ENCODE measurements around the gene SRRM4. TPM values are rescaled to one million over a fixed set of nuclear protein-coding genes. Genes with fewer than 3 reads are reported as not detected.

The SRRM4 gene
- polyA plus RNA-seq, 3 donors: not detected

DNA sequence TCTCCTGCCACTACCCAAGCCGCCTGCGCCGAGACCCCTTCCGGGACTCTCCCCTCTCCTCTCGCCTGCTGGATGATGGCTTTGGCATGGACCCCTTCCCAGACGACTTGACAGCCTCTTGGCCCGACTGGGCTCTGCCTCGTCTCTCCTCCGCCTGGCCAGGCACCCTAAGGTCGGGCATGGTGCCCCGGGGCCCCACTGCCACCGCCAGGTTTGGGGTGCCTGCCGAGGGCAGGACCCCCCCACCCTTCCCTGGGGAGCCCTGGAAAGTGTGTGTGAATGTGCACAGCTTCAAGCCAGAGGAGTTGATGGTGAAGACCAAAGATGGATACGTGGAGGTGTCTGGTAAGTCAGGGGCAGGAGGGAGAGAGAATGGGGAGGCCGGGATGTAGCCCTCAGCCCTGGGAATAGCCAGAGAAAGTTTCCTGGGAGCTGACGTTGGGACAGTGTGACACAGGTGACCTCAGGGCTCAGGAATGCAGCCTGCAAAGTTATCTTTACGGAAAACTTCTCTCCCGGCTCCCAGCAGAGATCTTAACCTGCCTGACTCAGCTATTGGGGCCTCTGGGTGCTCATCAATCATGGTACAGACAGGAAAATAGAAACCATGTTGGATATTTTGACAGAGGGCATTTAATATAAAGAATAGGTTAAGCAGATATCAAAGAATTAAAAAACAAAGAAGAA lies 198.1 kb downstream of the SRRM4 start:
- Histone ChIP-seq H3K36me3 (replicated peaks in 1 of 2; ENCODE audit: control insufficient read depth in 1 of 2, insufficient read depth in 2 of 2, low read length in 2 of 2) (no peaks in the 10 kb centered on the region), H4K20me1 (ENCODE audit: insufficient read depth, low read length) (no peaks in the 10 kb centered on the region), H3K4me3 (replicated peaks in 1 of 3; ENCODE audit: low read depth in 2 of 3, low read length in 3 of 3) (no peak overlapping the region), H3K79me2 (ENCODE audit: insufficient read depth, low read length) (no peaks in the 10 kb centered on the region), H3K4me2 (replicated peaks; ENCODE audit: extremely low read depth, low read length, poor library complexity, severe bottlenecking) (no peak overlapping the region), H2AFZ (ENCODE audit: insufficient read depth, low read depth, low read length, poor library complexity, severe bottlenecking) (no peak overlapping the region), H3K9me3 (replicated peaks in 1 of 2; ENCODE audit: control insufficient read depth in 1 of 2, insufficient read depth in 1 of 2, low read length in 2 of 2) (no peaks in the 10 kb centered on the region), H3K4me1 (ENCODE audit: control insufficient read depth in 1 of 2, insufficient read depth in 2 of 2, low read length in 2 of 2) (no peaks in the 10 kb centered on the region), H3K9ac (ENCODE audit: insufficient read depth, low read length, poor library complexity, severe bottlenecking) (no peak overlapping the region), H3K27ac (ENCODE audit: low read depth in 1 of 2, low read length in 2 of 2) (no peak overlapping the region), H3K27me3 (ENCODE audit: control insufficient read depth in 2 of 2, insufficient read depth in 2 of 2, low read length in 2 of 2) (peaks cover 0 to 13% of the 10 kb centered on the region in 2 donors)
- peaks cover 15 to 23% (median 17%) of the 10 kb centered on the region in 3 donors for H3K27me3 Mint-ChIP-seq (ENCODE audit: low read depth in 3 of 3)
- DNase-seq: no peak
- WGBS (ENCODE audit: insufficient coverage): 74% methylated on average over 10 of the region's 18 CpGs
- H3K4me3 Mint-ChIP-seq: peak overlapping the region in 1 of 2 donors; percentile 16
- H3K9me3 Mint-ChIP-seq: no peaks in the 10 kb centered on the region
- H3K36me3 Mint-ChIP-seq: no peaks in the 10 kb centered on the region
- no peak overlapping the region for H3K27ac Mint-ChIP-seq
- no peaks in the 10 kb centered on the region for H3K4me1 Mint-ChIP-seq
- TF ChIP-seq, protein P1, sequence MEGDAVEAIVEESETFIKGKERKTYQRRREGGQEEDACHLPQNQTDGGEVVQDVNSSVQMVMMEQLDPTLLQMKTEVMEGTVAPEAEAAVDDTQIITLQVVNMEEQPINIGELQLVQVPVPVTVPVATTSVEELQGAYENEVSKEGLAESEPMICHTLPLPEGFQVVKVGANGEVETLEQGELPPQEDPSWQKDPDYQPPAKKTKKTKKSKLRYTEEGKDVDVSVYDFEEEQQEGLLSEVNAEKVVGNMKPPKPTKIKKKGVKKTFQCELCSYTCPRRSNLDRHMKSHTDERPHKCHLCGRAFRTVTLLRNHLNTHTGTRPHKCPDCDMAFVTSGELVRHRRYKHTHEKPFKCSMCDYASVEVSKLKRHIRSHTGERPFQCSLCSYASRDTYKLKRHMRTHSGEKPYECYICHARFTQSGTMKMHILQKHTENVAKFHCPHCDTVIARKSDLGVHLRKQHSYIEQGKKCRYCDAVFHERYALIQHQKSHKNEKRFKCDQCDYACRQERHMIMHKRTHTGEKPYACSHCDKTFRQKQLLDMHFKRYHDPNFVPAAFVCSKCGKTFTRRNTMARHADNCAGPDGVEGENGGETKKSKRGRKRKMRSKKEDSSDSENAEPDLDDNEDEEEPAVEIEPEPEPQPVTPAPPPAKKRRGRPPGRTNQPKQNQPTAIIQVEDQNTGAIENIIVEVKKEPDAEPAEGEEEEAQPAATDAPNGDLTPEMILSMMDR (IDR thresholded peaks at IDR 0.05): no peak
- intact Hi-C loops (cut with micrococcal nuclease): no loop called here

DNA sequence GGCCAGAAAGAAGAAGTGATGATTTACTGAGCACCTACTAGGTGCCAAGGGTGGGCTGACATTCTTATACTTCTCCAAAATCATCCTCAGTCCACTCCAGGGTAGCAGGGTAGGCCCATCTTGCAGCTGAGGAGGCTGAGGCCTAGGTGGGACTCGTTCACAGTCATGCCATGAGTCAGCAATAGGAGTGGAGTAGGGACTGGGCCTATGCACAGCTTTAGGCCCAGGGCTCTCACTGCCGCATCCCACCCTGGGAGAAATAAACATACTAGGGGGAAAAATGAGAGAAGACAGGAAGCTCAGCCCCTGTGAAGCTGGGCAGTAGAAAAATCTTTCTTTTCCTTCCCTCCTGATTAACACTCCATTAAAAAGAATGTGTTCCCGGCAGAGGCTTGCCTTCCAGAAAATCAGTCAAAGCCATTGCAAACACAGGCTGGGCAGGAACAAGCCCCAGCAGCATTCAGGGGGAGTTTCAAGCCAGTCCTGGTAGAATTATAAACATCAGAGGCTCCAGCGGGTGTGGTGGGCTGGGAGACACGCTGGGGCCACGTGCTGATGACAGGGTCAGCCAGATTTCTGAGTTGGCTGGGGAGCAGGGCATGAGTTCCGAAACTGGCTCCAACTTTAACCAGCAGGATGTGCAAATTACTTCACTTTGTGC lies 199.2 kb downstream of the SRRM4 start:
- peak overlapping the region in 1 of 2 donors; percentile 27 for H3K4me3 Mint-ChIP-seq
- Histone ChIP-seq H3K9me3 (replicated peaks in 1 of 2; ENCODE audit: control insufficient read depth in 1 of 2, insufficient read depth in 1 of 2, low read length in 2 of 2) (no peaks in the 10 kb centered on the region), H3K79me2 (ENCODE audit: insufficient read depth, low read length) (no peaks in the 10 kb centered on the region), H3K4me1 (ENCODE audit: control insufficient read depth in 1 of 2, insufficient read depth in 2 of 2, low read length in 2 of 2) (no peaks in the 10 kb centered on the region), H2AFZ (ENCODE audit: insufficient read depth, low read depth, low read length, poor library complexity, severe bottlenecking) (no peak overlapping the region), H3K9ac (ENCODE audit: insufficient read depth, low read length, poor library complexity, severe bottlenecking) (no peak overlapping the region), H4K20me1 (ENCODE audit: insufficient read depth, low read length) (no peaks in the 10 kb centered on the region), H3K27ac (ENCODE audit: low read depth in 1 of 2, low read length in 2 of 2) (no peak overlapping the region), H3K27me3 (ENCODE audit: control insufficient read depth in 2 of 2, insufficient read depth in 2 of 2, low read length in 2 of 2) (peaks cover 0 to 13% of the 10 kb centered on the region in 2 donors), H3K36me3 (replicated peaks in 1 of 2; ENCODE audit: control insufficient read depth in 1 of 2, insufficient read depth in 2 of 2, low read length in 2 of 2) (no peaks in the 10 kb centered on the region), H3K4me2 (replicated peaks; ENCODE audit: extremely low read depth, low read length, poor library complexity, severe bottlenecking) (no peak overlapping the region), H3K4me3 (replicated peaks in 1 of 3; ENCODE audit: low read depth in 2 of 3, low read length in 3 of 3) (no peak overlapping the region)
- intact Hi-C loops (cut with micrococcal nuclease): no loop called here
- H3K27me3 Mint-ChIP-seq (ENCODE audit: low read depth in 3 of 3): peaks cover 15 to 23% (median 17%) of the 10 kb centered on the region in 3 donors
- H3K36me3 Mint-ChIP-seq: no peaks in the 10 kb centered on the region
- no peaks in the 10 kb centered on the region for H3K4me1 Mint-ChIP-seq
- no peak overlapping the region for H3K27ac Mint-ChIP-seq
- 63% methylated on average over 5 of the region's 7 CpGs for WGBS (ENCODE audit: insufficient coverage)
- no peaks in the 10 kb centered on the region for H3K9me3 Mint-ChIP-seq
- TF ChIP-seq, protein P1 (IDR thresholded peaks at IDR 0.05): no peak
- DNase-seq: no peak
